AG09309 (cell line): ENCODE measurements around the gene CNTNAP2.
A peak's percentile ranks its signal among the peaks of the same experiment; 100 is the strongest.

Source experiments
- DNase-seq: peaks from one replicate; pipeline ENCODE4 v3.0.0-alpha.2; 2010; ENCODE audit warnings: low read depth
- H3K4me3 ChIP-seq: 2 replicates; pipeline ENCODE4 v1.5.1; 2011; ENCODE audit warnings: mild to moderate bottlenecking, low read depth, low read length, moderate library complexity; ENCODE audit not compliant: control insufficient read depth
- CTCF ChIP-seq: IDR thresholded peaks from 2 replicates; pipeline ENCODE4 v1.5.1; 2011; ENCODE audit warnings: mild to moderate bottlenecking, low read depth, low read length, inconsistent platforms; ENCODE audit not compliant: insufficient read depth, control insufficient read depth; ENCODE audit errors: missing control alignments

Gene CNTNAP2

GRCh38 chr7:146960773-146961391 lies 844.3 kb downstream of the CNTNAP2 start:
- no peak overlapping the region for H3K4me3 ChIP-seq
- TF ChIP-seq CTCF: no peak
- DNase-seq: no peak

GRCh38 chr7:146961617-146962016 lies 845.0 kb downstream of the CNTNAP2 start:
- TF ChIP-seq CTCF: no peak
- H3K4me3 ChIP-seq: no peak overlapping the region
- DNase-seq: peak; percentile 52

GRCh38 chr7:146966274-146966673 lies 849.7 kb downstream of the CNTNAP2 start:
- no peak overlapping the region for H3K4me3 ChIP-seq
- no peak for TF ChIP-seq CTCF
- DNase-seq: no peak

GRCh38 chr7:146982482-146982881 lies 865.9 kb downstream of the CNTNAP2 start:
- no peak for TF ChIP-seq CTCF
- no peak for DNase-seq

GRCh38 chr7:146991596-146991995 lies 875.0 kb downstream of the CNTNAP2 start:
- no peak for TF ChIP-seq CTCF
- no peak overlapping the region for H3K4me3 ChIP-seq
- no peak for DNase-seq

More at GRCh38 chr7:146982482-146982881, 865.9 kb downstream of the CNTNAP2 start:
- H3K4me3 ChIP-seq: no peak overlapping the region

- no peak overlapping the region for H3K4me3 ChIP-seq
- TF ChIP-seq CTCF: no peak
- DNase-seq: no peak
Observed at GRCh38 chr7:146993764-146994163, 877.2 kb downstream of the CNTNAP2 start.
